Colonic mucosa (tissue), 4 donors: ENCODE results near the gene OSBPL7. TPM values are rescaled to one million over a fixed set of nuclear protein-coding genes. Genes with fewer than 3 reads are reported as not detected.

ENCODE experiments used
- DNase-seq: peaks from one replicate; pipeline ENCODE4 v3.0.0-alpha.2; 2020
- H3K27ac ChIP-seq: fragments of 200-600 bp; one replicate; pipeline ENCODE4 v1.8.0; 2021
- H3K27me3 ChIP-seq: fragments of 200-600 bp; one replicate; pipeline ENCODE4 v1.8.0; 2021
- H3K36me3 ChIP-seq: fragments of 200-600 bp; one replicate; pipeline ENCODE4 v1.8.0; 2021
- H3K4me1 ChIP-seq: fragments of 200-600 bp; one replicate; pipeline ENCODE4 v1.8.0; 2021; ENCODE audit warnings: mild to moderate bottlenecking
- H3K4me3 ChIP-seq: fragments of 200-600 bp; one replicate; pipeline ENCODE4 v1.8.0; 2021
- H3K9ac ChIP-seq, 2 donors: one replicate each; pipeline ENCODE4 v1.7.0; 2013; ENCODE audit warnings: control low read depth in 2 of 2, low read depth in 2 of 2, low read length in 2 of 2
- H3K9me3 ChIP-seq: fragments of 200-600 bp; one replicate; pipeline ENCODE4 v1.8.0; 2021
- intact Hi-C: fragments of 100-400 bp; cut with DNase I; formaldehyde crosslinking; loops from one replicate; pipeline ENCODE4 v1.14.1; 2022
- total RNA-seq, 2 donors: library from RNA; stranded (reverse); fragmentation: NEBNext Ultra II Directional in 1 of 2; extraction: Animal tissue kit (Norgen Biotek cat#: 25700) in 1 of 2; gene quantifications; one replicate each; pipeline ENCODE4 v1.2.1, GENCODE V29; 2021
- TF ChIP-seq, protein P1 (sequence below): fragments of 200-600 bp; IDR thresholded peaks from one replicate; pipeline ENCODE4 v1.8.0; 2022; ENCODE audit warnings: antibody characterized with exemption, mild to moderate bottlenecking
- donor health status: healthy.
- donor health status: DM: no; HTN: no; CAD: no.
- donor health status: DM: no; HTN: no; CAD: no.

The OSBPL7 gene, protein sequence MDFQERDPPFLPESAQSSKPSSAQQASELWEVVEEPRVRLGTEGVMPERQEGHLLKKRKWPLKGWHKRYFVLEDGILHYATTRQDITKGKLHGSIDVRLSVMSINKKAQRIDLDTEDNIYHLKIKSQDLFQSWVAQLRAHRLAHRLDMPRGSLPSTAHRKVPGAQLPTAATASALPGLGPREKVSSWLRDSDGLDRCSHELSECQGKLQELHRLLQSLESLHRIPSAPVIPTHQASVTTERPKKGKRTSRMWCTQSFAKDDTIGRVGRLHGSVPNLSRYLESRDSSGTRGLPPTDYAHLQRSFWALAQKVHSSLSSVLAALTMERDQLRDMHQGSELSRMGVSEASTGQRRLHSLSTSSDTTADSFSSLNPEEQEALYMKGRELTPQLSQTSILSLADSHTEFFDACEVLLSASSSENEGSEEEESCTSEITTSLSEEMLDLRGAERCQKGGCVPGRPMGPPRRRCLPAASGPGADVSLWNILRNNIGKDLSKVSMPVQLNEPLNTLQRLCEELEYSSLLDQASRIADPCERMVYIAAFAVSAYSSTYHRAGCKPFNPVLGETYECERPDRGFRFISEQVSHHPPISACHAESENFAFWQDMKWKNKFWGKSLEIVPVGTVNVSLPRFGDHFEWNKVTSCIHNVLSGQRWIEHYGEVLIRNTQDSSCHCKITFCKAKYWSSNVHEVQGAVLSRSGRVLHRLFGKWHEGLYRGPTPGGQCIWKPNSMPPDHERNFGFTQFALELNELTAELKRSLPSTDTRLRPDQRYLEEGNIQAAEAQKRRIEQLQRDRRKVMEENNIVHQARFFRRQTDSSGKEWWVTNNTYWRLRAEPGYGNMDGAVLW
- 10 to 100 TPM; 34.8 to 93.6 TPM for total RNA-seq

DNA sequence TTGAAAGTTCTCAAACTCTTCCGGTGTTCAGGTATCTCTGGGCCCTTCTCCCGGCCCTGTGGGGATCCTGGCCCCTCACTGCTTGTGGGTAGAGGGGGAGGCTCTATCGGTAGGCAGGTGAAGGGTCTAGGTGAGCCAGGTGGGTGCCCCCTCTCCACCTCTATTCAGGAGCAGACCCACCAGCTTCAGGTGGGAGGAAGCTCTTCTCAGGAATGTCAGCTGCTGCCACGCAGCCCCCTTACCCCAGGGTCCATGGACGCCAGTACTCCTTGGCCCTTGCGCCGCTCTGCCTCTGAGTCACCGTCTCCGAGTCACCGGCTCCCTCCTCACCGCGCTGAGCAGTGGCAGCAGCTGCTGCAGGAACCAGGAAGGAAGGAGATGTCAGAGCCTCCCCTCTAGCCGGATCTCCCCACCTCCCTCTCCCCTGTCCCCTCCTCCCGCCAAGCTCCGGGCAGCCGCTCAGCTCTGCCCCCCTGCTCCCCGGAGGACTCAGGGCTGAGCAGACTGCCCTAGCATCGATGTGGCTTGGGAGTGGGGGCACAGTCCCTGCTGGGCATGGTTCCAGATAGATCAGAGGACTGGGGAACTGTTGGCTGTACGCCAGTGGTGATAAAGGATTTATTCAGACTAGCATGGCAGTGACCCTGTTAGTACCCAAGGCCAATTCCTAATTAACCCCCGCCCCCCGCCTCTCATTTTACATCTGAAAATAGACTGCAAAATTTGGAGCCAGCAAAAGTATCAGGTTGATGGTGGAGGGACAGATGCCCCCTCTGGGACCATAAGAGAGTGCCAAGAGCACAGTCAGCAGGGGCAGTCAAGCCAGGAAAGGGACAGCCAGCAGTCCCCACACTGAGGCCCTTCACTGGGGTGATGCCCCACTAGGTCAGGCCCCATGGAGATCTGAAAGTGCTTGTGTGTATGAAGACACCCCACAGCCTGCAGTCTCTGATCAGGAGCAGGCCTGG is at the start of gene OSBPL7:
OSBPL7 (minus strand) TSS at position 371 of the 968 bp plus-strand sequence. CDS start 1,516 bp downstream, outside the sequence.
- H3K9me3 ChIP-seq = no peaks in the 10 kb centered on the region
- TF ChIP-seq, protein P1, sequence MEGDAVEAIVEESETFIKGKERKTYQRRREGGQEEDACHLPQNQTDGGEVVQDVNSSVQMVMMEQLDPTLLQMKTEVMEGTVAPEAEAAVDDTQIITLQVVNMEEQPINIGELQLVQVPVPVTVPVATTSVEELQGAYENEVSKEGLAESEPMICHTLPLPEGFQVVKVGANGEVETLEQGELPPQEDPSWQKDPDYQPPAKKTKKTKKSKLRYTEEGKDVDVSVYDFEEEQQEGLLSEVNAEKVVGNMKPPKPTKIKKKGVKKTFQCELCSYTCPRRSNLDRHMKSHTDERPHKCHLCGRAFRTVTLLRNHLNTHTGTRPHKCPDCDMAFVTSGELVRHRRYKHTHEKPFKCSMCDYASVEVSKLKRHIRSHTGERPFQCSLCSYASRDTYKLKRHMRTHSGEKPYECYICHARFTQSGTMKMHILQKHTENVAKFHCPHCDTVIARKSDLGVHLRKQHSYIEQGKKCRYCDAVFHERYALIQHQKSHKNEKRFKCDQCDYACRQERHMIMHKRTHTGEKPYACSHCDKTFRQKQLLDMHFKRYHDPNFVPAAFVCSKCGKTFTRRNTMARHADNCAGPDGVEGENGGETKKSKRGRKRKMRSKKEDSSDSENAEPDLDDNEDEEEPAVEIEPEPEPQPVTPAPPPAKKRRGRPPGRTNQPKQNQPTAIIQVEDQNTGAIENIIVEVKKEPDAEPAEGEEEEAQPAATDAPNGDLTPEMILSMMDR = no peak
- peak within 1 kb of the TSS; percentile 80 to 84 for H3K9ac ChIP-seq
- no peaks in the 10 kb centered on the region for H3K27me3 ChIP-seq
- peak within 1 kb of the TSS; percentile 64 for H3K4me3 ChIP-seq
- H3K36me3 ChIP-seq = peaks cover 13% of the 10 kb centered on the region
- H3K27ac ChIP-seq = peak within 1 kb of the TSS; percentile 76
- no peaks in the 10 kb centered on the region for H3K4me1 ChIP-seq
- DNase-seq = peak; percentile 82
- intact Hi-C loops = no loop called here

DNA sequence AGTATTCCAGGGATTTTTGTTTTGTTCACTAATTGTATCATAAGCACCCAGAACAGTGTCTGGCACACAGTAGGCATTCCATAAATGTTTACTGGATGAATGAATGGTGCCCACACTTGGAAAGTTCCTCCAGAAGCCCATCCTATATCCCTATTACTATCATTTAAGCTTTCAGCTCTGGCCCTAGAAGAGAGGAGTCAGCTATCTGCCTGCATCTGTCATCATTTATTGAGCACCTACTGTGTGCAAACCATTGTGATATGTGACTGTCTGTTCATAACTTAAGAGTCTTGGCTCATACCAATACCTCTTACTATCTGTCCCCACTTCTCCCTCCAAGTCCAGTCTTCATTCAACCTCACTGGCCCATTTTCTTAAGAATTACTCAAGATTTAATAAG is 49.5 kb upstream of the OSBPL7 start:
- TF ChIP-seq, protein P1 = no peak
- DNase-seq = no peak
- Histone ChIP-seq H3K27ac (no peak overlapping the region), H3K9ac (no peak overlapping the region), H3K27me3 (no peaks in the 10 kb centered on the region), H3K4me3 (no peak overlapping the region), H3K9me3 (no peaks in the 10 kb centered on the region), H3K36me3 (no peaks in the 10 kb centered on the region), H3K4me1 (no peaks in the 10 kb centered on the region)
- intact Hi-C loops = no loop called here

DNA sequence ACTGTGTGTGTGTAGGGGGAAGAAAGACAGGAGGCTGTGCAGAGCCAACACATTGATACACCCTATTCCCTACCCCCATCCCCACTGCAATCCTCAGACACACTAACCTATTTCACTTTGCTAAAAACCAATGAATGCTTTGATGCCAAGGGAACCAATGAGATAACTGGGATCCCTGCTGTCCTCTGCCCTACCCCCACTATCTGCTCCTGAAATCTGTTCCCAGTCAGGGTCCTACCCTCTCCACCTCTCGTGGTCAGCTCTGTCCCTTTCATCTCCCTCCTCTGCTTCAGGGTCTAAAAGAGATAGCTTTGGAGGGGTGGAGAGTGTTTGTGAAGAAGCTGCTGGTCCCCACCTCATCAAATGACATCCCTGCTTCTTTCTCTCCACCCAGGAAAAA is 48.5 kb upstream of the OSBPL7 start:
- H3K36me3 ChIP-seq = no peaks in the 10 kb centered on the region
- no peak for DNase-seq
- H3K4me3 ChIP-seq = no peak overlapping the region
- TF ChIP-seq, protein P1 = no peak
- no peaks in the 10 kb centered on the region for H3K4me1 ChIP-seq
- H3K27me3 ChIP-seq = no peaks in the 10 kb centered on the region
- intact Hi-C loops = no loop called here
- H3K9ac ChIP-seq = no peak overlapping the region
- H3K9me3 ChIP-seq = no peaks in the 10 kb centered on the region
- no peak overlapping the region for H3K27ac ChIP-seq

DNA sequence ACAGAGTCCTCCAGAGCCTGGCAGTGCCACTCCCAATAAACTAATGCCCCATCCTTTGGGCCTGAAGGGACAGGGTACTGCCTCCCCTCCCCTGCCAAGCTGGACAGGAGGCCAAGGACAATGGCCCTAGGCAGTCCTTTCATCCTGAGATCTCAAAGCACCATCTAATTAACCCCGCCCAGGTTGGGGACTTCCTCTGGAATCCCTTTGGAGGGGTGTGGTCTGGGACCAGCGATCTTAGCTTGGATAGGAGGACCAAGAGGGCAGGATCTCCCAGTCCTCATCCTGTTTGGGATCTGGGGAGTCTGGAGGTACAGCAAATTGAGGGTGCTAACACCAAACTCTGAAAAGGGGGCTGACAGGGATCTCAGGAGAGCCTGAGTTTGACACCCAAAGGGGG is 47.5 kb upstream of the OSBPL7 start:
- Histone ChIP-seq H3K9me3 (no peaks in the 10 kb centered on the region), H3K27ac (no peak overlapping the region), H3K9ac (no peak overlapping the region), H3K27me3 (no peaks in the 10 kb centered on the region), H3K36me3 (no peaks in the 10 kb centered on the region), H3K4me1 (no peaks in the 10 kb centered on the region), H3K4me3 (no peak overlapping the region)
- TF ChIP-seq, protein P1 = no peak
- no peak for DNase-seq
- intact Hi-C loops = no loop called here
